Measurements from ENCODE around the gene INTS3.

DNA sequence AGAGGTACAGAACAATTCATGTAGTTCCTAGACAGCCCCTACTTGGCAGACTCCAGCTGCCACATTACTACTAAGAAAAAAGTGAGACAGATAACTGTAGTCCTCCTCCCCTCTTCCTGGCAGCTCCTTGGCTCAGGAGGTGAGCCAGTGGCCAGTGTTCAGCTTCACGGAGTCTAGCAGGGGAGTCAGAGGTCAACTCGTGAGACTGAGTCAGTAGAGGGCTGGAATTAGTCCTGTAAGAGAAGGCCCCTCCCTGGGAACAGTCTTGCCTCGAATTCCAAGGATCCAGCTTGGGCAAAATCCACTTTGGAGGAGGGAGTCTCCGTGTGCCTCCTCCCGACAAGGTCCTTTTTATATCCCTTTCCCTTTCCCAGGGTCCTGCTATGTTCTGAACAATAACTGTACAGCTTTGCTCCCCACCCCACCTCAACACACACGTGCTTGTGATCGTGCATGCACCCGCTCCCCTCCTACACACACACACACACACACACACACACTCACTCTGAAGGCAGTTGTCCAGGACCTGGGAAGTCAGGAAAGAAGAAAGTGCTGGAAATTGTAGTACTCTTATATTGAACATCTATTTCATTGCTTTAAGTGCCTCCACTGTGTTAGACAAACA, 24.8 kb downstream of the INTS3 start:
- TF ChIP-seq, protein P1, sequence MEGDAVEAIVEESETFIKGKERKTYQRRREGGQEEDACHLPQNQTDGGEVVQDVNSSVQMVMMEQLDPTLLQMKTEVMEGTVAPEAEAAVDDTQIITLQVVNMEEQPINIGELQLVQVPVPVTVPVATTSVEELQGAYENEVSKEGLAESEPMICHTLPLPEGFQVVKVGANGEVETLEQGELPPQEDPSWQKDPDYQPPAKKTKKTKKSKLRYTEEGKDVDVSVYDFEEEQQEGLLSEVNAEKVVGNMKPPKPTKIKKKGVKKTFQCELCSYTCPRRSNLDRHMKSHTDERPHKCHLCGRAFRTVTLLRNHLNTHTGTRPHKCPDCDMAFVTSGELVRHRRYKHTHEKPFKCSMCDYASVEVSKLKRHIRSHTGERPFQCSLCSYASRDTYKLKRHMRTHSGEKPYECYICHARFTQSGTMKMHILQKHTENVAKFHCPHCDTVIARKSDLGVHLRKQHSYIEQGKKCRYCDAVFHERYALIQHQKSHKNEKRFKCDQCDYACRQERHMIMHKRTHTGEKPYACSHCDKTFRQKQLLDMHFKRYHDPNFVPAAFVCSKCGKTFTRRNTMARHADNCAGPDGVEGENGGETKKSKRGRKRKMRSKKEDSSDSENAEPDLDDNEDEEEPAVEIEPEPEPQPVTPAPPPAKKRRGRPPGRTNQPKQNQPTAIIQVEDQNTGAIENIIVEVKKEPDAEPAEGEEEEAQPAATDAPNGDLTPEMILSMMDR (IDR thresholded peaks at IDR 0.05), result no peak
- no peak for TF ChIP-seq POLR2A (IDR thresholded peaks at IDR 0.05)
